GM12865 (cell line): ENCODE results near the gene PHF21A.

ENCODE experiments used
- DNase-seq: peaks from one replicate; pipeline ENCODE4 v3.0.0; 2010; ENCODE audit warnings: low read depth
- H3K4me3 ChIP-seq: 2 replicates; pipeline ENCODE4 v1.5.1; 2011; ENCODE audit warnings: mild to moderate bottlenecking, low read depth, low read length, control low read depth
- TF ChIP-seq, protein P1 (sequence below): IDR thresholded peaks from 2 replicates; pipeline ENCODE4 v1.5.1; 2011; ENCODE audit warnings: low read length, control low read depth, low read depth, inconsistent platforms; ENCODE audit not compliant: insufficient read depth; ENCODE audit errors: missing control alignments

PHF21A gene

DNA sequence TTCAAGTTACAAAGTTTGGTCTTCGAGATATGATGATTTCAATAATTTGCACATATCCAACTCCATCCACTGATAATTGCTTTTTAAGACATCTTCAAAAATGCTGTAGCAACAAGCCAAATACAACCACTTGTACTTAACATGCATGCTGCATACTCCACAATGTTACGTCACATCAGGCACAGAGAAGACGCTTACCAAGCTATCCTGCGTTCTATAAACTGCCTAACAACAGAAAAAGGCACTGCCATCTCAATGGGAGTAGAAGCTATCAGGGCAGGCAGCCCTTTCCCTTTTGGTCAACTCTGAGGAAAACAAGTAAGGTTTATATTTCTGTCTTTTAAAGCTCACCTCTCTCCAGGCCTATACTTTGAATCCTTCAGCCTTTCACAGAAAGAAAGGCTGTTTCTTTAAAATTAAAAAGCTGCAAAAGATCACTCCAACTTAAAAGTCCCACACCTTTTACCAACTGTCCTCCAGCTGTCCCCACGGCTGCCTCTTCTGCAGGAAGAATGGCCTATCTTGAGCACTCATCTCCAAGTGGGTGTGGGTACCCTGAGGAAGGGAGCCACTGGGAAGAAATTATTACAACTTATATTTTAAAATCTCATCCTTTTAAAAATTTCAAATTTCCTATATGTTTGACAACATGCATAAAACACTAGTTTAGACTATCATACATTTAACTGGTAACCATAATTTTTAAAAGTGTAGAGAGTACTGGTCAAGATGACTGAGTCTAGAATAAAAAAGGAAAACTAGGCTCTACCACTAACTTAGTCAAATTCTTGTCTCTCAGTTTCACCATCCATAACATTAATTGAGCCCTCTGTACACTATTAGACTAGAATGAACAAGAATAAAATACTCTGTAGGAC, 14.5 kb downstream of the PHF21A start:
- H3K4me3 ChIP-seq = no peak overlapping the region
- TF ChIP-seq, protein P1, sequence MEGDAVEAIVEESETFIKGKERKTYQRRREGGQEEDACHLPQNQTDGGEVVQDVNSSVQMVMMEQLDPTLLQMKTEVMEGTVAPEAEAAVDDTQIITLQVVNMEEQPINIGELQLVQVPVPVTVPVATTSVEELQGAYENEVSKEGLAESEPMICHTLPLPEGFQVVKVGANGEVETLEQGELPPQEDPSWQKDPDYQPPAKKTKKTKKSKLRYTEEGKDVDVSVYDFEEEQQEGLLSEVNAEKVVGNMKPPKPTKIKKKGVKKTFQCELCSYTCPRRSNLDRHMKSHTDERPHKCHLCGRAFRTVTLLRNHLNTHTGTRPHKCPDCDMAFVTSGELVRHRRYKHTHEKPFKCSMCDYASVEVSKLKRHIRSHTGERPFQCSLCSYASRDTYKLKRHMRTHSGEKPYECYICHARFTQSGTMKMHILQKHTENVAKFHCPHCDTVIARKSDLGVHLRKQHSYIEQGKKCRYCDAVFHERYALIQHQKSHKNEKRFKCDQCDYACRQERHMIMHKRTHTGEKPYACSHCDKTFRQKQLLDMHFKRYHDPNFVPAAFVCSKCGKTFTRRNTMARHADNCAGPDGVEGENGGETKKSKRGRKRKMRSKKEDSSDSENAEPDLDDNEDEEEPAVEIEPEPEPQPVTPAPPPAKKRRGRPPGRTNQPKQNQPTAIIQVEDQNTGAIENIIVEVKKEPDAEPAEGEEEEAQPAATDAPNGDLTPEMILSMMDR = no peak
- no peak for DNase-seq

DNA sequence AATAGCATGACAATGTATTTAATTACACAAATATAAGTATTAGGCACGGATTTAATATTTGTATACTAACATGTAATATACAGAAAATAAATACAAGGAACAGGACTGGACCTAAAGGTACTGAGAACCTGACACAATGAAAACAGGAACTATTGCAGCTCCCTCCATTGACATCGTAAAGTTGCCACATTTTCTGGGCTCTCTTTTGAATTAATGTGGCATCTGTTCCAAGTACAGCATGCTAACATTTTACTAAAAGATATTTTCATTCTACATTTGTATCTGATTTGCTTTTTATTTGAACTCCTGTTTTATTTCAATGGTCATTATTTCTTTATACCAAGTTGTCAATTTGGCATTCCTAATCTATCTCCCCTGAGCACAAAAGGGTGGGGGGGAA, 15.3 kb downstream of the PHF21A start:
- no peak for DNase-seq
- no peak overlapping the region for H3K4me3 ChIP-seq
- TF ChIP-seq, protein P1 = no peak

DNA sequence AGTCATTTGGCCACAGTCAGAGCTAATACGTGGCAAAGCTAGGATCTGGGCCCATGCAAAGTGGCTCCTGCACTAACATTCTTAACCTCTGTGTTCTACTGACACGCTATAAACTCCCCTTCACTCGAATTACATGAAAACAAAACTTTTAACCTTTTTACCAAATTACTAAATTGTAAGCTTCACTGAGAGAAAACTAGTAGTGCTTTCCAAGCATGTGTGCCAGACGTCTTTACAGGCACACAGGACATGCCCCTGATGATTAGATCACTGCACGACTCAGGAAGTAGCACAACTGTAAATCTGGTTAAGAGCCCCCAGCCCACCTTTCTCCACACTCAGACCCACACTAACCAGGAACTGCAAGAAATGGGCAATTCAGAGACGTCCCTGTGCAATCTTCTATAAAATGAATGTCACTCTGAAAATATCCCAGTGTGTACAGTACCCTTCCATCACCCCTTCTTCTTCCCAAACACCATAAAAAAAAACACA, 16.1 kb downstream of the PHF21A start:
- H3K4me3 ChIP-seq = no peak overlapping the region
- TF ChIP-seq, protein P1 = no peak
- DNase-seq = no peak

DNA sequence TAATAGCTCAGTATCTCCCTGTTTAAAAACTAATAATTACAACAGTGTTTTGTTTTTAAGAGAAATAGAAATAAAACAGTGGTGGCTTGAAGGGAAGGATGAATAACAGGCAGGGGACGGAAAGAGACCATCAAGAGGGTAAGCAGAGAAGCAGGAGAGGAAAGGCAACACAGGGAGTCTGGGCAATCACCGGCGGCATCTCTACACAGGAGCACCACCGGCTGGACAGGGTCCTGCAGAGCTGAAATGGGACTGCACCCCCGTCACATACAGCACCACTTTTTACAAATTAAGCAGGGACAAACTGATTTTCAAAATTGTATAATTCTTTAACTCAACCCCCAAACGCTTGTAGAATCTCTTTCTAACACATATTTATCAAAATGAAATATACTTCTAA, 18.4 kb downstream of the PHF21A start:
- DNase-seq = no peak
- no peak overlapping the region for H3K4me3 ChIP-seq
- TF ChIP-seq, protein P1 = no peak

DNA sequence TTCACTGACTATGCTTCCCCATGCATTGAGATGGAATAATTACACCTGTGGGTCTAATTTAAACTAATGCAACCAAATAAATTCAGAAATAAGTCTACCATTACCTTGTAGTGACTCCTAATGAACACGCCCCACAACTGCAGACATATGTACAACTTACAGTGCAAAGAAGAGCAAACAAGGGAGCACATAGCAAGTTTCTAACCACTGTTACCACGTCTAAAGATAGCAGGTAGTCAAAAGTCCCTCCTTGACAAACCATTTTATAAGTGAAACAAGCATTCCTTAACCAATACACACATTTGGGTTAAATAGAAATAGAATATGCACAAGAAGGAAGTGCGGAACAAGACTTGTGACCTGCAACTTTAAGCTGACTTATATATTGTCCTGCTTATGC, 20.6 kb downstream of the PHF21A start:
- H3K4me3 ChIP-seq = peak overlapping the region; percentile 45
- TF ChIP-seq, protein P1 = no peak
- DNase-seq = peak; percentile 73

DNA sequence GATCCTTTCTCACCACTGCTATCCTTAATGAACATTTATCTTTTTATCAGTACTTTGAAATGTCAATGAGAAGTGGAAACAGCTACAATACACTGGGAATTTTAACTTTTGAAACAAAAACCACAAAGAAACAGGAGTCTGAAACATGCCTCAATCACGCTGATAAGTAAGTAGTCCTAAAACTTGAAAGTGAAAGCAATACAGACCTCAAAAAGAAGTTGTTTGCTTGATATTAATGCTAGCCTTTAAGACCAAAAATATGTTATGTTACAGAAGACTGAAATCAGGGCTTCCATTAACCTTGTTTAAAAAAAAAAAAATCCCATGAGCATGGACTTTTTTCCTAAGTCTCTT, 21.3 kb downstream of the PHF21A start:
- TF ChIP-seq, protein P1 = no peak
- peak; percentile 46 for DNase-seq
- peak overlapping the region; percentile 45 for H3K4me3 ChIP-seq
